ENCODE measurements around the gene TBXA2R.
A peak's percentile ranks its signal among the peaks of the same experiment; 100 is the strongest.
"Not testable (repeated sequence)": the region's sequence is repeated elsewhere in the genome, so short reads cannot be mapped to it uniquely, and the experiment has no call there.

TBXA2R gene

GRCh38 chr19:3606690-3607289 lies at the start of gene TBXA2R:
Gene TBXA2R (minus strand): TSS chr19:3606875. CDS start chr19:3600634, 6,241 bp downstream.
- DNase-seq, result peak; percentile 36 to 65

- no peak for DNase-seq
Measured at GRCh38 chr19:3656073-3656746, 49.5 kb upstream of the TBXA2R start.

- no peak for DNase-seq
Measured at GRCh38 chr19:3655402-3656072, 48.9 kb upstream of the TBXA2R start.

DNA sequence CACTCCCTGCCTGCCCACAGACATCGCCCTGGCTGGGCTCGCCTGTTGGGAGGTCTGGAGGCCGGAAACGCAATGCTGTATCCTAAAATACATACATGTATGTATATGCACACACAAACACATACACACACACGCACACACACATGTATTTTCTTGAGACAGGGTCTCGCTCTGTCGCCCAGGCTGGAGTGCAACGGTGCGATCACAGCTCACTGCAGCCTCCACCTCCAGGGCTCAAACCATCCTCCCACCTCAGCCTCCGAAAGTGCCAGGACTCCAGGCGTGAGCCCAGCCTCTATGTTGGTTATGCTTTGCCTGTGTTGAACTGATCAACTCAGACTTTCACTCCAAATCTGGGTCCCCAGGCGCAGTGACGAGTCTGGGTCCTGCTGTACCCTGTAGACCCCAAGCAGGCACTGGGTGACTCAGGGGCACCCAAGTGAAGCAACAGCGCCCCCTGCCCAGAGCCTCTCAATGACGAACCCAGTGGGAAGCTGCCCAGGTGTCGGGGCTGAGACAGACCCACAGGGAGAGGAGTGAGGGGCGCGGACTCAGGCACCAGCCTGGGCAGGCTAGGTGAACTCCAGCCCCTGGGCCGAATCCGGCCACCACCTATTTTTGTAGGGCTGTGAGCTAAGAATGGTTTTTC lies 47.3 kb upstream of the TBXA2R start:
- DNase-seq, result no peak

GRCh38 chr19:3653081-3653795 lies 46.6 kb upstream of the TBXA2R start:
- no peak for DNase-seq

- no peak for DNase-seq
Measured at GRCh38 chr19:3652422-3652821, 45.7 kb upstream of the TBXA2R start.

- no peak for DNase-seq
Measured at GRCh38 chr19:3651684-3652083, 45.0 kb upstream of the TBXA2R start.

GRCh38 chr19:3649888-3650287 lies 43.2 kb upstream of the TBXA2R start:
- no peak for DNase-seq

DNA sequence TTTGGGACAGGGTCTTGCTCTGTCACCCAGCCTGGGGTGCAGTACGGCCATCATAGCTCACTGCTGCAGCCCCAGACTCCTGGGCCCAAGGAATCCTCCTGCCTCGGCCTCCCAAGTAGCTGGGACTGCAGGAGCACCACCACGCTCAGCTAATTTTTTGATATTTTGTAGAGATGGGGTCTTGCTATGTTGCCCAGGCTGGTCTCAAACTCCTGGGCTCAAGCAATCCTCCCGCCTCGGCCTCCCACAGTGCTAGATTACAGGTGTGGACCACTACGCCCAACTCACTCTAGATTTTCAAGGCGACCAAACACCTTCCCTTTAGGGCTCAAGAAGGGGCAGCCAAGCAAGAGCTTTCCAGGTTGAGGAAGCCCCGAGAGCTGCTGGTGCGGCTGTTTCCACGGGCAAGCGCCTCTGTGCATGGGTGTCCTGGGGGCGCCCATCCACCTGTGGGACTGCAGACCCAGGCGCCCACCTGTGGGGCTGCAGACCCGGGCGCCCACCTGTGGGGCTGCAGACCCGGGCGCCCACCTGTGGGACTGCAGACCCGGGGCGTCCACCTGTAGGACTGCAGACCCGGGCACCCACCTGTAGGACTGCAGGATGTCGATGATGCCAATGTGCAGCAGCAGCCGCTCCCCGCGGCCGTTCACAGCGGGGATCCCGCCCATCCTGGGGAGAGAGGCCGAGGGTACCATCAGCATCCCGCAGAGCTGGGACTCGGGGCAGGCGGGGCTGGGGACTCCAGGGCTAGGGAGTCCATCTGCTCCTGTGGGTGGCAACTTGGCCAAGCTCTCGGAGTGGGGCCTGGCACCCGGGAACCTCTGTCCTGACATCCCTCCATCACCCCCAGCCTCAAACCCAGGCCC lies 41.6 kb upstream of the TBXA2R start:
- DNase-seq, result no peak

- not testable (repeated sequence) for DNase-seq
Measured at GRCh38 chr19:3647102-3647501, 40.4 kb upstream of the TBXA2R start.

DNA sequence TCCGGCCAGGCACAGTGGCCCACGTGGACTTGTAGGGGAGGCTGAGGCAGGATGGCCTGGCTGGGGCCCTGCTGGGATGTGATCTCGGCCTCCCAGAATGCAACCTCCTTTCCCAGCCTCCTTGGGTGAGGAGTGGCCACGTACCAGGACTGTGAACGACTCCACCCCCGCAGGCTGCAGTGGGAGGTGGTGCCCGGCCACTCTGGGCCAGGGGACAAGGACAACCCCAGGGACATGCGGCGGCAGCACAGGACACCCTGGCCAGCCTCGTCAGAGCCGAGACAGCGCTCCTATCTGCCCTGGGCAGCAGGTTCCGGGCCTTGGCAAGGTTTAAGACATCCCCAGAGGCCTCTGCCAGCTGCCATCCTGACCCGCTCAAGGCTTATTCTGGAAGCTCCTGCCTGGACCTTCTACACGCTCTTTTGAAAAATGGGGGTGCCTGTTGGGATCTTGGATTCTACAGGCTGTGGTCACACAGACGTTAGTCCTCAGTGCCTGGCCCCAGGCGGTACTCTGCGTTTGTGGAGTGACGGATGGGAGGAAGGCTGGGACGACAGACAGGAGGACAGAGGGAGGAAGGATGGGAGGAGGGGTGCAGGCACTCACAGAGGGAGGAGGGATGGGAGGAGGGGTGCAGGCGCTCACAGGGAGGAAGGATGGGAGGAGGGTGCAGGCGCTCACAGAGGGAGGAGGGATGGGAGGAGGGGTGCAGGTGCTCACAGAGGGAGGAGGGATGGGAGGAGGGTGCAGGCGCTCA lies 39.8 kb upstream of the TBXA2R start:
- no peak for DNase-seq

- DNase-seq, result no peak
Measured at GRCh38 chr19:3645726-3646125, 39.1 kb upstream of the TBXA2R start.

- no peak for DNase-seq
Measured at GRCh38 chr19:3645067-3645396, 38.4 kb upstream of the TBXA2R start.

DNA sequence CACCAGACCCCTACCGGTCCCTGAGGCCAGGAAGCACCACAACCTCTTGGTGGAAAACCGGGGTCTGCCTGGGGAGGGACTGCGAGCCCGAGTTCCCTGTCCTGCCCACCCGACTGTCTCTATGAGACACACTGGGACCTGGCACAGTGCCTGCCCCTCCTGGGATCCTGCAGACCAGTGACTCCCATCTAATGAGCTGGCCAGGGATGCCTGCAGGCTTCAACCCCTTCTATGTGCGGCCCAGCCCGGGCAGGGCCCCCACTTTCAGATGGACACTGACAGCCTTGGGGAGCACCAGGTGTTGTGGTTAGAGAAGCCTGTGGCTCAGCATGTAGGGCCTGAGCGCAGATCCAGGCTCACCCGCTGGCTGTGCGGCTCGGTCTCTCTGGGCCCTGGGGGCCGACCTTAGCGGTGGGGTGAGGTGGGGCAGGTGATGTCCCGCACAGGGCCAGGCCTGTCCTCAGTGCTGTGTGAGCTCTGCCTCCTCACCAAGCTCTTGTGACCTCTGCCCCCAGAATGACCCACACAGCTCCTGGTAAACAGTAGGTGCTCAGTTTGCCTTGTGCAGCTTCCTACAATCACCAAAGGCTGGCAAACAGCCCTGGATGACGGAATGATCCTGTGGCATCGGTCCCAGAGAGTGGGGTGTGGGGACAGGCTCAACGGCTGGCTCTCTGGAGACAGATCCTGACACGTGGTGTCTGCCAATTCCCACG lies 37.8 kb upstream of the TBXA2R start:
- DNase-seq, result no peak

DNA sequence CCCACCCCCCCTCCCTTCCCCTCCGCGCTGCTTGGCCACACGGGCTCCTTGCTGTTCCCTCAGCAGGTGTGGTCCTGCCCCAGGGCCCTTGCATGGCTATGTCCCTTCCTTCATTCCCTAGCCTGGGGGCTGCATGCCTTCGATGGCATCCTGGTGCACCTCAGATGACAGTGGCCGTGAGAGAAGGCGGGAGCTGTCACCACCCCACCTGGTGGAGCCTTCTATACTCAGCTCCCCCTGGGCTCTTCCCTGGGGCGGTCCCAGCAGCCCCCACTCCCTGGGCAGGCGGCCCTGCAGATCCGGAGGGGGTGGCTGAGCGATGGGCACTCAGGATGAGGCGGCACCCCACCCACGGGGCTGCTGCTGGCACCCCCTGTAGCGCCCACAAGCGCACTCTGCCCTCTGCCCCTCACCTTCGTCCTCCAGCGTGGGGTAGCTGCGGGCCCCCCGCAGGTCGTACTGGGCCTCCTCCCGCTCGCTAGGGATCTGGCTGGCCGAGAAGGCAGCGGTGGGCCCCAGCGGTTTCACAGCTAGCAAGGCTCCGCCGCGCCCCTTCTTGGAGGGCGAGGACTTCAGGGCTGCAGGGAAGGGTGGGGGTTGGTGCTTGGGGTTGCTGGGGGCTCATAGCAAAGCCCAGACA lies 37.1 kb upstream of the TBXA2R start:
- no peak for DNase-seq

GRCh38 chr19:3642987-3643673 lies 36.5 kb upstream of the TBXA2R start:
- peak; percentile 12 to 35 for DNase-seq

DNA sequence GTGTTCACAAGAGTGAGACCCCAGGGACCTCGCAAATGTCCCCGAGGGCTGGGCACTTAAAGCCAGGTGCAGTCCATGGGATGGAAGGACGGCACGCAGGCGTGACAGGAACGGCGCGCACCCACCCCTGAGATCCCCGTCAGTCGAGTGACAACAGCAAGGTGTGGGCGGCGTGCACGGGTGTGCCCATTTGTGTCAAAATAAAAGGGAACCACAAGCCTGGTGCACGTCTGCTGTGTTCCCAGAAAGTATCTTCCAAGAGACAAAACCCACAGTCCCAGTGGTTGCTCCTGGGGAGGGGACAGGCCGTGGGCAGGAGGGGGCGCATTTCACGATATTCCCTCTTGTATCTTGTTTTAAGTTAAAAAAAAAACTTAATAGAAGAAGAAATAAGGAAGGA lies 35.6 kb upstream of the TBXA2R start:
- DNase-seq, result no peak

GRCh38 chr19:3641515-3642269 lies 35.0 kb upstream of the TBXA2R start:
- DNase-seq, result no peak

GRCh38 chr19:3639479-3639878 lies 32.8 kb upstream of the TBXA2R start:
- DNase-seq, result no peak
